HG03457 (cell line): ENCODE measurements around the gene CDK15.
"Not testable (repeated sequence)": the region's sequence is repeated elsewhere in the genome, so short reads cannot be mapped to it uniquely, and the experiment has no call there.

Experiments
- ATAC-seq: cut with Tn5 transposase; IDR thresholded peaks from one replicate; pipeline ENCODE4 v1.9.1; 2021; ENCODE audit warnings: moderate number of reproducible peaks; ENCODE audit not compliant: unreplicated experiment

Gene CDK15

GRCh38 chr2:201788371-201788770 lies 18.0 kb upstream of the CDK15 start:
- no peak for ATAC-seq

- ATAC-seq, result no peak
Observed at GRCh38 chr2:201789395-201789794, 16.9 kb upstream of the CDK15 start.

- no peak for ATAC-seq
Observed at GRCh38 chr2:201790291-201790690, 16.0 kb upstream of the CDK15 start.

- no peak for ATAC-seq
Observed at GRCh38 chr2:201790989-201791388, 15.3 kb upstream of the CDK15 start.

GRCh38 chr2:201793631-201794030 lies 12.7 kb upstream of the CDK15 start:
- no peak for ATAC-seq

GRCh38 chr2:201794294-201794693 lies 12.0 kb upstream of the CDK15 start:
- ATAC-seq, result no peak

- no peak for ATAC-seq
Observed at GRCh38 chr2:201795607-201796477, 10.5 kb upstream of the CDK15 start.

GRCh38 chr2:201796478-201796865 lies 9.9 kb upstream of the CDK15 start:
- ATAC-seq, result no peak

- ATAC-seq, result no peak
Observed at GRCh38 chr2:201797175-201797840, 9.0 kb upstream of the CDK15 start.

- no peak for ATAC-seq
Observed at GRCh38 chr2:201798252-201798913, 8.0 kb upstream of the CDK15 start.

- ATAC-seq, result not testable (repeated sequence)
Observed at GRCh38 chr2:201798914-201799285, 7.4 kb upstream of the CDK15 start.

- ATAC-seq, result no peak
Observed at GRCh38 chr2:201807452-201807999, 1.2 kb downstream of the CDK15 start.

- no peak for ATAC-seq
Observed at GRCh38 chr2:201808027-201808426, 1.7 kb downstream of the CDK15 start.

- ATAC-seq, result no peak
Observed at GRCh38 chr2:201809633-201810032, 3.3 kb downstream of the CDK15 start.

- ATAC-seq, result not testable (repeated sequence)
Observed at GRCh38 chr2:201810604-201811003, 4.3 kb downstream of the CDK15 start.

GRCh38 chr2:201813996-201814760 lies 7.8 kb downstream of the CDK15 start:
- no peak for ATAC-seq

- no peak for ATAC-seq
Observed at GRCh38 chr2:201816657-201817575, 10.6 kb downstream of the CDK15 start.

- ATAC-seq, result no peak
Observed at GRCh38 chr2:201820383-201821007, 14.2 kb downstream of the CDK15 start.

GRCh38 chr2:201821080-201821479 lies 14.7 kb downstream of the CDK15 start:
- no peak for ATAC-seq
